Measurements from ENCODE around the gene MGLL.

MGLL gene

DNA sequence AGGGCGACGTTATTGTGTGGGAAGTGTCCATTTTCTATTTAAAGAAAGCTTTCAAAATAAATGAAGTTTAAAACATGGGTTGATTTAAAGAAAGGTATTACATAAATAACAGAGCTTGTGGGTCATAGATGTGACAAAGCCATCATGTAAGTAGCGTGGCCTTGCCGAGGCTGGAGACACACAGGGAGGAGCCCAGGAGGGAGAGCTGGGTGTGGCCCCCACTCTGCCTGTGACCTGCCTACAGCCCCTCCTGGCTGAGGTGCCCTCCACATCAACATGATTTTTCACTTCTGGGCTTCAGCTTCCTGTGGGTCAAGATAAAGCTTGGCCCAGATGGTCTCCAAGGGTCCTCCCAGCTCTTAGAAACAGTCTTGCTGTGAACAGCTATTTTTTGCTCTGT is 12.5 kb upstream of the MGLL start:
- DNase-seq, result no peak

DNA sequence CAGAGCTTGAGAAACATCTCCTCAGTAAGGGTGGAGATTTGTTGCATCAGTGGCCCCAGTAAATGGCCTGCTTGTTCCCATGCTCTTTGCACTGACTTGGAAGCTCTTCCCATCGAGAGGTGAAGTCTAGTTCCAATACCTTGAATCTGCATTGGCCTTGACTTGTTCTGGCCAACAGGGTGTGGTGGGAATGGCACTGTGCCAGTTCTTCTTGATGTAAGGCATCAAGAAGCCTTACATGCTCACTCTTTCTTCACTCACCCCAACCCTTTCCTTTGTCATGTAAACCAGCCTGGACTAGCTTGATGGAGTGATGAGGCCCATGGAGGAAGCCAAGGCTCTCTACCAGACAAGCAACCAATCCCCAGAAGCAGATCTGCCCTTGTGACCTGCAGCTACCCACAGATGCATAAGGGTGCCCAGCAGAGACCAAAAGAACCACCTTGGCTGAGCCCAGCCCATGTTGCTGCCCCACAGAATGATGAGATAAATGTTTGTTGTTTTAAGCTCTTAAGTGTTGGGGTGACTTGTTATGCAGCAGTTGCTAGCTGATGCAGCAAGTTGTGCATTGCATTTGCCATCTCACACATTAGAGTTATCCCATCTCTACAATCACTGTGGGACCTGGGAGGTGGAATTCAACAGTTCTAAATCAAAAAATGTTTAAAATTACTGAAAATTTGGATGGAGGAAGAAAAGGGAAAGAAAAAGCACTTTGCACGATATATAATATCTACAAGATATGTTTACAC is 11.1 kb upstream of the MGLL start:
- no peak for DNase-seq

DNA sequence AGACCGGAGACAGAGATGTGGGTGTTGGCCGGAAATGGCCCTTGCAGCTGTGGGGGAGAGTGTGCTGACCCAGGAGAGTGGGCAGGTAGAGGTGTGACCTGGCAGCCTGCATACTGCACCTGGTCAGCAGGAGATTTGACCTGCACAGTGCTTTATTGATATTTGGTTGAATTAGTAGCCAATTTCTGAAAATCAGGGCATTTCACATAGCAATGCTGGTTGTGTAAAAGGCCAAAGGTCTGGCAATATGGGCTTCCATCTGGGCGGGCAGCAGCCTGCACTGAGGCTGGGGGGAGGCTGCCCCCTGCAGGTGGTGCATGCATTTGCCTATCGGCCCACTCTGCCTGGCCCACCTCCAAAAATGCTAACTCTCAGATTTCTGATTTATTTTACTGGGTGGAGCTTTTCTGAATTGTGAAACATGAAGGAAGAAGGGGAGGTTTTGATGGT is 9.4 kb upstream of the MGLL start:
- DNase-seq, result no peak

DNA sequence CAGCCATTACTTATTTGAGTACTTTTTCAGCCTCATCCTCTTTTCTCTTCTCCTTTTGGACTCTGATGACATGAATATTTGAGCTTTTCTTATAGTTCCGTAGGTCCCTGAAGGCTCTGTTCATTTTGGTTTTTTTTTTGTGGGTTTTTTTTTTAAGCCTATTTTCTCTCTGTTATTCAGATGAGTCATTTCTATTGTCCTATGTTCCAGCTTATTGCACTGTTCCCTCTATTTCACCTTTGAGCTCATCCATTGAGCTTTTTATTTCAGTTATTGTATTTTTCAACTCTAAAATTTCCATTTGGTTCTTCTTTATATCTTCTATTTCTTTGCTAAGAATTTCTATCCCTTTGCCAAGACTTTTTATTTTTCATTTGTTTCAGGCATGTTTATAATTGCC is 7.2 kb upstream of the MGLL start:
- no peak for DNase-seq

DNA sequence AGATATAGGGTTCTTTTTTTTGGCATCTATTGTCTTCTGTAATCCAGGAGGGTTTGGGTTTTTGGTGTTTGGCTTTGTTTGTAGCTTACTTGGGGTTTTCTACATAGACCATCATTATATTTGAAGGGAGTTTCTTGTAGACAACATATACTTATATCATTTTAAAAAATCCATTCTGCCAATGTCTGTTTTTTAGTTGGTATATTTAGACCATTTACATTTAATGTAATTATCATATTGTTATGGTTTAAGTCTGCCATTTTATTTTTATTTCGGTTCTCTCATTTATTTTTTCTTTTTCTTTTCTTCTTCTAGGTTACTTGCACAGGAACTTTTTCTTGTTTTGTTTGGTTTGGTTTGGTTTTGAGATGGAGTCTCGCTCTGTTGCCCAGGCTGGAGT is 5.5 kb upstream of the MGLL start:
- no peak for DNase-seq

DNA sequence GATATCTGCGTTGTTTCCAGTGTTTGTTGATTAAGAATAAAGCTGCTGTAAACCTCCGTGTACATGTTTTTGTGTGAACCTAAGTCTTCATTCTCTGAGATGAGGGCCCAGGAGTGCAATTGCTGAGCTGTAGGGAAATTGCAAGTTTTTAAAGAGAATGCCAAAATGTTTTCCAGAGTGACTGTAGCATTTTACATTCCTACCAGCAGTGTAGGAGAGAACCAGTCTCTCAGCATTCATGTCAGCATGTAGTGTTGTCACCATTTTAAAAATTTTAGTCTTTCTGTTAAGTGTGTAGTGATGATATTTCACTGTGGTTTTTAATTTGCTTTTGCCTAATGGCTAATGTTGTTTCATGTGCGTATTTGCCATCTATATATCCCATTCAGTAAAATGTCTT is 3.4 kb upstream of the MGLL start:
- no peak for DNase-seq

DNA sequence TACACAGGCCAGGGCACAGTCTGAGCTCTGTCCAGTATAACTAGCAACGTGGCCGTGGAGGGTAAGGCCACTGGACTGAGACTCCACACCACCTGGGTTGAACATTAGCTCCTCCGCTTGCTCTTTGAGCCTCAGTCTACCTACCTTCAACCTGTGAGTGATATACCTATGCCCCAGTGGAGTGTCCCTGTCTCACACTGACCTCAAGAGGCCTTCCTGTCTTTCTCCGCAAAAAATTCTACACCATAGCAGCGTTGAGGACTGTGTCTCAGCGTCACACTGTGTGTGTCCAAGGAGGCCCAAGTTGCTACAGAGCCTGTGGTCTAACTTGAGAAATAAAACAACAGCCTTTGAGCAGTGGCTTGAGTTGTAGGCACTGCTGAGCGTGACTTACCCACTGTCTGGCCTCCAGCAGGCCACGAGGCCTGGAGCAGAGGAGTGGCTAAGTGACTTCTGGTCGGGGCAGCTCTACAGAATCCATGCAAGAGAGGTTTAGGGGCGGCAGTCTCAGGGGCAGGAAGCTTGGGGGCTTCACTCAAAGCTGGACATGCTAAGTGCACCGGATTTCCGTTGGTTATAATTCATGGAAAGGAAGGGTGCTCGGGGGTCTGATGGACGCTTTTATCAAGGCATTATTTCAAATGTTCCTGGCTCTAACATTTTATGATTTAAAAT is 2.0 kb upstream of the MGLL start:
- DNase-seq, result no peak

DNA sequence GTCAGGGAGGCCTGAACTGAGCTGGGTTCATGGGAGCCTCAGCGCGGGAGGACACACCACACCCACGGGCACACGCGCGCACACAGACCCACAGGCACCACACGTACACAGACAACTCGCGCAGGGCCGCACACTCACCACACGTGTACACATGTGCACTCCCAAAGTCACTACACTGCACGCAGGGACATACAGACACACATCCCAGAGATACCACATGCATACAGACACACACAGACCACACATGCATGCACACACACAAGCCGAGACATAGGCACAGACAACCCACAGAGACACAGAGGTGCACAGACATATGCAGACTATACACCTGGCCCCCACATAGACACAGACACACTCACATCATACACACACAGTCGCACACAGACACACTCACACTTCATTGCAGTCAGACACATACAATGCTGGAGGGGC is 1.1 kb upstream of the MGLL start:
- DNase-seq, result no peak

DNA sequence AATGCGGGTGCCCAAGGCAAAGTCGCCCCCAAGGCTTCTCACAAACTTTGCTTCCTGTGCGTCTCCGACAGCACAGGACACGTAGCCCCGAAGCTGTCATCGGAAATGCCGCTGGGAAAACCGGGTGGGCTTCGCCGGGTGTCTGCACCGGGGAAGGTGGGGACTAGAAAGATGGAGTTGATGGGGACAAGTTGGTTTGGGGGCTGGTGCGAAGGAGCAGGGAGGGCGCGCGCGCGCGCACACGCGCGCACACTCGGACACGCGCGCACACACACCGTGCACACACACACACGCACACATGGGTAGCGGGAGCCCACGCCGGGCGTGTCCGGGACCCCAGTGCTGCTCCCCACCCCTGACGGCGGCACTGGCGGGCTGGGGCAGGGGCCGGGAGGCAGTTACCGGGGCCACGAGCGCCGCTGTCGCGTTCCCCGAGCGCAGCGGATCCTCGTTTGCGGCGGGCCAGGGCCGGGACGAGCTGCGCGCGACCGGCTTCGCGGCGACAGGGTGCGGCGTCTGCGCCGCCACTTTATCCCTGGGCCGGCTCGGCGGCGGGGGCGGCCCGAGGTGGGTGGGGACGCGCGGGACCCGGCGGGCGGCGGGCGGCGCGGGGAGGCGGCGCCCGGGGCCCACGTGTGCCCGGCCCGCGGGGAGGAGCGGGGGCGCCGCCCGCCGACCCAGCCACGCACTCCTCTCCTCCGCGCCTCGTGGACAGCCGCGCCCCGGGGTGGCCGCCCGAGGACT is 539 bp upstream of the MGLL start:
- DNase-seq, result no peak

DNA sequence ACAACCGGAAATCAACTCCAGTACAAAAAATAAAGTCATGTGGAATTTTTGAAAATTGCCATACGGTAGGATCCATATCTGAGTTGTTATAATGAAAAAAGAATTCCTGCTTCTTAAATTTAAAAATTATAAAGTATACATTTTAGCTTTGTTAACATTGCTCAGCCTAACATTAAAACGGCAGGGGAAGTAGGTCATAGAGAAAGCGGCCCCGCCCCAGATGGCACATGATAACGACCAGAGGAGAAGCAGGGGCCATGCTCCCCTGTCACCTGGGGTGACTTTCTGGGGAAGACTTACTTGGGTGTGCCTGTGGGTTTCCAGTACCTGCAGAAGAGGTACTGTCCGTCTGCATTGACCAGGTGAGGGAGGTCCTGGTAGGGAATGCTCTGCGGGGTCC is 921 bp downstream of the MGLL start:
- no peak for DNase-seq

DNA sequence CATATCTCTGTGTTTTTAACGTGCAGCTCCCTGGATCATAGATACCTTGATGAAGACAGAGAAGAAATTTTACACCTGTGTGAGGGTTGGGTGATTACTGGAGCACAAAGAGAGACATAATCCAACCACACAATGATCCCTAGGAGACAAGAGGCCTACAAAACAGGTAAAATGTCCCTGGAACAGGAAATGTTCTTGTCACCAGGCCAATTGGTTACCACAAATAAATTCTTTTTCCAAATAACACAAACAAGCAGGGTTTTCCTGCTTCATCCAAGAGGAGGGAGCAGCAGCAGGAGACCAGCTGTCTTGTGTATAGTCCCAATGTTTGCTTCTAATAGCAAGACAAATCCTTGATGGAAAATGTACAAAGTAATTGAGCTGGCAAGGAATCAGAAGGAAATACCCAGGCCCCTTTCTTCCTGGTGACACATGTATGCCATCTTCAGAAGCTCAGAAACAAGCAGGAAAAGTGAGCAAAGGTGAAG is 1.4 kb downstream of the MGLL start:
- no peak for DNase-seq

DNA sequence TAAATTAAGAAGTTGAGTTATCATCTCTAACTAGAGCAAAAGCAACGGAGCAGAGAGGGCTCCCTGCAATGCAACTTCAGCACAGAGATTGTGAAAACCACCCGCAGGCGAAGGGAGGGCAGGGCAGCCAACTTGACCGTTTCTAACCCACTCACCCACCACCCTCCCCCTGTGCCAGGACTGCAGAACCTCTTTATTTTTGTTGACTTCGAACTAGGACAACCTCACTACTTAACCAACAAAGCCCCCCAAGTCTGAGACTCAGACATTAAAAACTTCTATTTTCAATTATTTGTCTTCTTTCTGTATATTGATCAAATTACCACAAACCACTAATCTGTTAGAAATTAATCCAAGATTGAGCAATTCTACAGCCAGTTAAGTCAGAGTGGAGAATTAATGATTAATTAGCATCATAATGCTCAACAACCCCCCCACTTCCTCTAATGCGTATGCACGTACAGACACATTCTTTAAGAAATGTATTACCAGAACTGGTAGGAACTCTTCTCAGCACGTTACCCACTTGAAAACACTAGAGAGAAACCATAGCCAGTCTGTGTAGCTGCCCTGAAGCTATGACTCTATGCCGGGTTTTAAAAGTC is 2.0 kb downstream of the MGLL start:
- DNase-seq, result no peak

DNA sequence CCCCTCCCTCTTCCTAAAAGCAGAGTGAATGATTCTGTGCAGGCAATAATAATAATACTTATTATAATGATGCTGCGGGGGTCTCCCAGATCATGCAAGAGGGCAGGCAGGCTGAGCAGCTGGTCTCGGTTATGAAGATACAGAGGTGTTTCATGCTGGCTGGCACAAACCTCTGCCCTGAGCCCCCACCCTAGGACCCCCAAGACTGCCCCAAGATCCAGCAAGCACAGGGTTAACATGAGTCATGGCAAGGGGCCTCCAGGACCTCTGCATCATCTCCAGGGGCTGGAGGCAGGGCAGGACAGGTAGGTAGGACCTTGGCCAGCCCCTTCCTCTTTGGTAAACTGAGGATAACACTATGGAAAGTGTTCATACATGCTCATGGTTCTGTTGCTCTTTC is 2.7 kb downstream of the MGLL start:
- DNase-seq, result no peak

DNA sequence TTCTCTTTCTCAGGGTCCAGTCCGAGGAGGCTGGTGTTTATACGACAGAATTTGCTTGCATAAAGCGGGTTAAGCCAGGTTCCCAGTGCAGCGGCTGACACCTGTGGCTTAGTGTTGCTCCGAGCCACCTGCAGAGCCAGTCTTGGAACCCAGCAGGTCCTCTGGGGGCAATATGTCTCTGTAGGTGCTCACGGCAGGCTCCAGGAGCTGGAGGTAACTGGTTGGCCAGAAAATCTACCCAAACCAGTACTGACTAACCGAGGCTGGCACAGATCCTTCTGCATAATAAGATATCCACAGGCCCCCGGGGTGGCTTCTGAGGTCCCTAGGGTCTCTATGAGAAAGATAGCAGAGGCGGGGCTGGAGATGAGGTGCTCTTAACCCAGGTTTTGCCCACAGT is 3.2 kb downstream of the MGLL start:
- DNase-seq, result no peak

DNA sequence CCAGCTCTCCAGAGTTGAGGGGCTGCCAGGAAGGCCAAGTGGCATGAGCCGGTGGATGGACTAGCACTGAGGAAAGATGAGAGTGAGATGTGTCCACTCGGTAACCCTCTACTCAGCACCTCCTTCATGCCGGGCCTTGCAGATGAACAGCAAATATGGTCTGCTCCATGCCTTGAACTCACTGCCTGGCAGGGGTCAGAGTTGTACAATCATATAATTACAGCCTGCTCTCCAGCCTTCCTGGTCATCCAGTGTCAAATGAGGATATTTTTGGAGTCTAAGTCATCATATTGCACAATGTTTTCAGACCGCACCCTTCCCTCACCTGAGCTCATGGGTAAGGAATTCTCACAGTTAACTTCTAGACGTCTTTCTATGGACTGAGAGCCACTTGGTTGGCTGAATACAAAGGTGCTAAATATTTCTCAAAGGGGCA is 4.9 kb downstream of the MGLL start:
- no peak for DNase-seq

DNA sequence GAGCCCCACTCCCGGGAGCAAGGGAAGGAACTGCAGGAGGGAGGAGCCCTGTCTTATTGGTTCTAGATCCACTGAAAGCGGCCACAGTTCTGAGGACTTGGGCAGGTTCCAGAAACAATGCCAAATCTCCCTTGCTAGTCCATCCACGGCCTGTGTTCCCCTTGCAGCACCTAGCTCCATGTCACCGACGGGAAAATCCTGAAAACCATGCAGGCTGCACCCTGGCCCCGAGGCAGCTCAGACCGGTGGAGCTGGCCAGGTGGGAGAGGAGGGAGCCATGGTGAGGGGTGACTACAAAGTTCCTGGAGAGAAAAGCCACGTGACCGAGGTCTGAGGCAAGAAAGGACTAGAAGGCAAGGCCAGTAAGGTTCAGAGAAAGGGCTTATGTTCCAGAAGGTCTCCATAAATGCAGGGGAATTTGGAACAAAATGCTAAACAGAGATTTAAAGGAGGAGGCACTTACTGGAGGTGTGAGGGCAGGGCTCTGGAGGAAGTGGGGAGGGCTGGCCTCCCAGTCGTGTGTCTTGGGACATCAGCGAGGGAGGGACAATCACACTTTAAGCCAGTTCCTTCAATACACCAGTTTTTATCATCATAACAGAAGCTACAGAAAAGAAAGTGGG is 5.4 kb downstream of the MGLL start:
- DNase-seq, result no peak

DNA sequence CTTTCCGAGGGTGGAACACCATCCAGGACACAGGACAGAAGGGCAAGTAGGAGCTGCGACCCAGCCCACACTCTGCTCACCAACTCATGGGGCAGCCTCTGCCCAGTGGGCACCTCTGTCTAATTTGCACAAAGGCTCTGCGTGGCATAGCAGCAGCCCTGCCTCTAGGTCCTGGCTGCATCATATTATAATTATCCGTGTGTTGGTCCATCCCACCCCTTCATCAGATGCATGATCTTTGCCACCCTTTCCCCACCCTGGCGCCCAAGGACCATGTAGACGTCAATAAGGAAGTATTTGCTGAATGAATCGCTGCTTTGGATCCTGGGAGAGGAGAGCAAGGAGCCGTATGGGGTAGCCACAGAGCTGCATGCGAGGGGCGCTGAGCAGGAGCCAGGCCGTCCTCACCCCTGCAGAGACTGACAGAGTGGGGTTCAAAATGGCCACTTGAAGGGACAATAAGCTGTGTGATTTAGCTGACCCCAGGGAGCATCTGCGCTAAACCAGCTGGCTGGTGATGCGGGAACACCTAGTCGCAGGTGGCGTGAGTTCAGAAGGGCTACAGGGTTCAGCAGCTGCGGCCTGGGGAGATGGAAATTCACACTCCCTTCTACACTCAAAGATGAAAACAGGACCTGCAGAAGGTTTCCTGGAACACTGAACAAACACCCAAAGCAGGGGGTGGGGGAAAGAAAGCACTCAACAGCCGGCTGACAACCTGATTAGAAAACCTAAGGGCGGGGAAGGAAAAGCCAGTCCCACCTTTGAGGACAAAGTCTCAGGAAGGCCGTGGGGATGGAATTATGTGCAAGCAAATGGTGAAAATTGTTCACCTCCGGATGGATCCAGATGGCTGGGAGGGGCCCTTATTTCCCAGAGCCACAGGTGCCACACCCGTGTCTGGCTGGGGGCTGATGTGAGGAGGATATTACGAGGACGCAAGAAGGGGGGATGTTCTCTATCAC is 6.4 kb downstream of the MGLL start:
- no peak for DNase-seq

DNA sequence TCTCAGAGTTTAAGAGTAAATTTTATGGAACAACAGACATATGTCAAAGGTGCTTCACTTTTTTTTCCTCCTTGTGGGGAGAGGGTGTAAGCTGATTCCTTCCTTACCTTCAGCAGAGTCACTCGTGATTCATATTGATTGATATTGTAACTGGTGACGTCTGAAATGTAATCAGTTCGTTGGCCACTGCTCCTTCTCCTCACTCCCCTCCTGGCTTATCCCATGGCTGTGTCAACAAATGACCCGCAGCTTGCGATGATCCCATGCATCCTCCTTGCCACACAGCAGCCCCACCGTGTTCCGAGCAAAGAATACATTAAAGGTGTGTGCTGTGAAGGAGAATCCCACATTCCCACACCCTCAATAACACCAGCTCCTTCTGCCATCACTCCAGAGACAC is 7.3 kb downstream of the MGLL start:
- no peak for DNase-seq

DNA sequence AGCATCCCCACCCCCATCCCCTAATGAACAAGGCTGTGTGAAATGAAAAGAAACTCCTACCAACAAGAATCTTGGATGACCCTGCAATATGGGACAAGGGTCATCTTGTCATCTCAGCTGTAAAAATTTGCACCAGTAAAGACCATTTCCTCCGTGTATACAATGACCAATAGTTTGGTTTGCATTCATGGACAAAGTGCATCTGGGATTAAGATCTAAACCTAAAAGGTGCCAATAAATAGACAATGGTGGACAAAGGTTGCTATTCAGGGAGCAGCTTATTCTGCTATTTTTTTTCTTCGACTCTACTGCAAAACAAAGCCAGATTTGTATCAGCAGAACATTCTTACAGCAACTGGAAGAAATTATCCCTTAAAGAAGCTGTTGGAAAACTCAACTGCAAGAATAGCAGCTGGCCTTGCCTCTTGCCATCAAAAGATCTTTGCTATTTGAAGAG is 8.0 kb downstream of the MGLL start:
- no peak for DNase-seq

DNA sequence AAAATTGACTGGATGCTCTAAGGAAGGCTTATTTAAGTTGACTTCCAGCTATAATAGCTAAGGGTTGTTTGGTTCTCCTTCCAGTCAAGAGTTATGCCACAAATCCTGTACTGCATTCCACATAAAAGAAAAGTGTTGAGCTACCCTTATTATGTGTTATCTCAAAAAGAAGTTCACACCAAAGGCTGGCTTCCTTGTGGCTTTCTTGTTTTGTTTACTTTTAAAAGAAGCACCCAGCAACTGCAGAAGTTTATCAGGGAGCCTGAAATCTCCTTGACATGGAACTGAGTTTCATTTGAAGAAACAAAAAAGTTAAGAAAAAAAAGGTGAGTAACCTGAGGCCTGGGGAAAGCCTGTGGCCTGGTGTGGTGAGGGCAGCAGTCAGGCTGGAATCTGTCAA is 10.2 kb downstream of the MGLL start:
- no peak for DNase-seq

DNA sequence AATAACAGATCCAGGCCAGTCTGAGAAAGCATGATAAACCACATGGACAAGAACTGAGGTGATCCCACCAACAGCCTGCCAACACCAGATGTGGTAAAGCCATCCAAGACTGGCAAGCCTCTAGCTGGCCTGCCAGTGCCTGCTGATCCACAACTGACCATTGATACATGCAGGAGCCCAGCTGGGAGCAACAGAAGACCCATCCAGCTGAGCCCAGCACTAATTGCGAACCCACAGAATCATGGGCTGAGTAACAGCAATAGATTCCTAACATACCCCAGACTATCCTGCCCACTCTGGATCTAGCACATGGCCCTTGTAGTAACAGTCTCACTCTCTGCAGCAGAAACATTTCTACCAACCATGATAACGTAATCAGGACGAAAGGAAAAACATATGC is 10.6 kb downstream of the MGLL start:
- no peak for DNase-seq

DNA sequence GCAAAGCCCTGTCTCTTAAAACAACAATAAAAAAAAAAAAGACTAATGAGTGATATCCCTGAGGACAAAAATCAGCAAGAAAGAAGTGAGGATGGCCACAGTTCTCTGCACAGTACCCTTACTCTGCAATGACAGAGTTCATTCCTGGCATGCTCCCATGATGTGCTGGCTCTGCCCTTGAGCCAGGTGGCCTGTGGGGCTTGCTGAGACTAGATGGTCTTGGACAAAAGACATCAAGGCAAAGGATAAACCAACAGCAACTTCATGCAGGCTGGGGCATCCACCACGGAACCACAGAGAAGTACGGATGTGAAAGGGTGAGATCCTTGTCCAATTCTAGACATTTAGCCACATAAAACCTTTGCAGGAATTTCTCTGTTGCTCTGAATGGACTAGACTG is 12.7 kb downstream of the MGLL start:
- DNase-seq, result no peak
